K562 (cell line): Measurements from ENCODE around the gene METRN. TPM values are rescaled to one million over a fixed set of nuclear protein-coding genes. Genes with fewer than 3 reads are reported as not detected.

Experiments
- ATAC-seq: fragments of 200-7000 bp; cut with Tn5 transposase; 3 replicates; pipeline ENCODE4 v1.9.1; 2020; ENCODE audit warnings: moderate library complexity
- BruUV-seq: library from RNA; stranded (reverse); fragments of 400-500 nt; replicated peaks from 2 replicates; lab custom pipeline; 2021; lab: Mats Ljungman, UMichigan
- CTCF ChIA-PET: fragments of 300-600 bp; formaldehyde crosslinking; extraction: SDS; loops from one replicate; lab custom pipeline; 2021; ENCODE audit warnings: low intra/inter-chr PET ratio; lab: Yijun Ruan, JAX
- POLR2A ChIA-PET: fragments of 300-600, 350-650 bp; sonication (Branson Sonifier 250); formaldehyde crosslinking; extraction: SDS; loops from one replicate; lab custom pipeline; 2021; ENCODE audit warnings: antibody characterized with exemption, inconsistent platforms; lab: Yijun Ruan, JAX
- DNase-seq, 4 experiments: peaks; one replicate each; pipeline versions ENCODE4 v3.0.0 to v3.0.0-alpha.2; 2011 to 2018; ENCODE audit warnings: low spot score in 3 of 4, mixed read lengths in 3 of 4; ENCODE audit errors: extremely low read depth in 1 of 4
- FAIRE-seq: peaks from 2 replicates; lab custom pipeline; 2011; peaks lifted over from hg19 to GRCh38; lab: Jason Lieb, UNC
- H2AFZ ChIP-seq: 2 replicates; pipeline ENCODE4 v1.6.0; 2011; ENCODE audit warnings: low read depth, low read length, control low read depth, inconsistent platforms
- H3K27ac ChIP-seq: fragments of 200-600 bp; 3 replicates; pipeline ENCODE4 v1.8.0; 2011; ENCODE audit warnings: low read depth, mild to moderate bottlenecking, control low read depth, inconsistent platforms, low read length, moderate library complexity, mixed read lengths; ENCODE audit errors: extremely low read depth
- H3K27me3 ChIP-seq, 2 experiments: fragments of 300-600 bp in 1 of 2; 2 replicates in 1 of 2; 3 replicates in 1 of 2; pipeline versions ENCODE4 v1.6.0 to v1.8.0; 2011; ENCODE audit warnings: inconsistent platforms in 2 of 2, low read length in 2 of 2, mild to moderate bottlenecking in 1 of 2, mixed read lengths in 1 of 2, moderate library complexity in 1 of 2; ENCODE audit not compliant: control insufficient read depth in 2 of 2, insufficient read depth in 2 of 2
- H3K36me3 ChIP-seq: fragments of 300-600 bp; 3 replicates; pipeline ENCODE4 v1.8.0; 2011; ENCODE audit warnings: mild to moderate bottlenecking, low read length, inconsistent platforms; ENCODE audit not compliant: control insufficient read depth, insufficient read depth
- H3K4me1 ChIP-seq, 2 experiments: fragments of 200-600 bp in 1 of 2; replicated peaks in 1 of 2; 2 replicates in 1 of 2; 3 replicates in 1 of 2; pipeline versions ENCODE4 v1.5.1 to v1.8.0; 2011; ENCODE audit warnings: inconsistent platforms in 2 of 2, low read length in 2 of 2, mild to moderate bottlenecking in 1 of 2, mixed read lengths in 1 of 2, moderate library complexity in 1 of 2; ENCODE audit not compliant: control insufficient read depth in 2 of 2, insufficient read depth in 2 of 2
- H3K4me2 ChIP-seq: 2 replicates; pipeline ENCODE4 v1.6.1; 2011; ENCODE audit warnings: low read length, control low read depth, inconsistent platforms, mixed read lengths; ENCODE audit not compliant: insufficient read depth
- H3K4me3 ChIP-seq: fragments of 200-600 bp; sonication (generic), shearing (Covaris generic); 2 replicates; pipeline ENCODE4 v1.5.1; 2016; ENCODE audit warnings: control low read depth, inconsistent platforms
- H3K79me2 ChIP-seq: fragments of 200-600 bp; 3 replicates; pipeline ENCODE4 v1.8.0; 2011; ENCODE audit warnings: low read length, inconsistent platforms; ENCODE audit not compliant: control insufficient read depth, insufficient read depth
- H3K9ac ChIP-seq, 2 experiments: 2 replicates each; pipeline versions ENCODE4 v1.6.0 to v1.6.1; 2011; ENCODE audit warnings: low read depth in 2 of 2, low read length in 2 of 2, control low read depth in 1 of 2, inconsistent platforms in 1 of 2, mild to moderate bottlenecking in 1 of 2, mixed read lengths in 1 of 2; ENCODE audit not compliant: insufficient read depth in 1 of 2
- H3K9me1 ChIP-seq: one replicate; pipeline ENCODE4 v1.6.0; 2011; ENCODE audit warnings: inconsistent platforms, mild to moderate bottlenecking, low read length, moderate library complexity; ENCODE audit not compliant: control insufficient read depth, insufficient read depth
- H3K9me3 ChIP-seq: replicated peaks from 2 replicates; pipeline ENCODE4 v1.5.1; 2011; ENCODE audit warnings: low read depth, low read length, inconsistent platforms; ENCODE audit not compliant: control insufficient read depth, insufficient read depth
- H4K20me1 ChIP-seq: replicated peaks from 2 replicates; pipeline ENCODE4 v1.6.1; 2011; ENCODE audit warnings: low read length, inconsistent platforms, mixed read lengths; ENCODE audit not compliant: control insufficient read depth, insufficient read depth
- E4F1 ChIP-seq: fragments of 250-450 bp; sonication (Bioruptor Pico); IDR thresholded peaks from 2 replicates; pipeline ENCODE4 v1.5.0; 2021; ENCODE audit warnings: mild to moderate bottlenecking, borderline replicate concordance
- FOXJ2 ChIP-seq: fragments of 200-800 bp; sonication (Bioruptor generic); IDR thresholded peaks from 2 replicates; pipeline ENCODE4 v1.6.1; 2016; ENCODE audit warnings: missing genetic modification characterization, missing compliant biosample characterization
- GTF3C2 ChIP-seq: IDR thresholded peaks from 3 replicates; pipeline ENCODE4 v1.6.1; 2011; ENCODE audit warnings: borderline replicate concordance, mild to moderate bottlenecking, moderate library complexity; ENCODE audit not compliant: insufficient read length; ENCODE audit errors: extremely low read depth
- HDAC3 ChIP-seq: fragments of 450-650 bp; IDR thresholded peaks from 2 replicates; pipeline ENCODE4 v1.6.1; 2018; ENCODE audit warnings: borderline replicate concordance, mild to moderate bottlenecking, moderate library complexity; ENCODE audit not compliant: partially characterized antibody
- KLF16 ChIP-seq: IDR thresholded peaks from 2 replicates; pipeline ENCODE4 v1.6.1; 2016; ENCODE audit warnings: antibody characterized with exemption
- NFYB ChIP-seq: IDR thresholded peaks from 2 replicates; pipeline ENCODE4 v1.6.1; 2011; ENCODE audit warnings: mild to moderate bottlenecking, moderate library complexity; ENCODE audit not compliant: insufficient read length; ENCODE audit errors: extremely low read depth
- NR2C1 ChIP-seq, 2 experiments: fragments of 450-650 bp; IDR thresholded peaks; 2 replicates each; pipeline ENCODE4 v1.6.1; 2017; ENCODE audit warnings: mild to moderate bottlenecking in 2 of 2, antibody characterized with exemption in 1 of 2, inconsistent platforms in 1 of 2, missing compliant biosample characterization in 1 of 2, missing genetic modification characterization in 1 of 2
- NR2C2 ChIP-seq, 2 experiments: fragments of 200-800 bp in 1 of 2; sonication (Bioruptor generic) in 1 of 2; sonication (generic) in 1 of 2; formaldehyde crosslinking in 1 of 2; IDR thresholded peaks; 2 replicates each; pipeline versions ENCODE4 v1.6.1 to v1.8.0; 2016 to 2022; ENCODE audit warnings: mild to moderate bottlenecking in 1 of 2, missing compliant biosample characterization in 1 of 2, missing genetic modification characterization in 1 of 2, missing genetic modification reagents in 1 of 2
- SAFB2 ChIP-seq: fragments of 200-400 bp; formaldehyde crosslinking; IDR thresholded peaks from 2 replicates; pipeline ENCODE4 v1.6.1; 2018; ENCODE audit warnings: borderline replicate concordance, low read length, low read depth, moderate library complexity; ENCODE audit not compliant: severe bottlenecking
- TBP ChIP-seq: optimal IDR thresholded peaks from 2 replicates; pipeline ENCODE3; 2011; ENCODE audit warnings: low read depth, low read length, improper control_type of control experiment
- TFAP4 ChIP-seq: sonication (generic); formaldehyde crosslinking; IDR thresholded peaks from 2 replicates; pipeline ENCODE4 v1.8.0; 2022; ENCODE audit warnings: missing genetic modification reagents, mild to moderate bottlenecking, moderate library complexity, borderline replicate concordance
- ZBED1 ChIP-seq: IDR thresholded peaks from 2 replicates; pipeline ENCODE4 v1.6.1; 2014
- ZNF668 ChIP-seq: fragments of 250-450 bp; sonication (Bioruptor Pico); IDR thresholded peaks from 2 replicates; pipeline ENCODE4 v1.8.0; 2022; ENCODE audit warnings: mild to moderate bottlenecking, inconsistent platforms
- WGBS: fragments of 100-300 bp; shearing (Covaris generic); methylation state at CpG from one replicate; pipeline ENCODE4 v1.1.6; 2016; ENCODE audit warnings: low coverage, mixed read lengths; ENCODE audit not compliant: insufficient coverage; ENCODE audit errors: missing lambda C conversion rate; 5-methylcytosine and 5-hydroxymethylcytosine counted together
- in situ Hi-C: fragments of 300-500 bp; cut with MboI; formaldehyde crosslinking; loops from 4 replicates; pipeline ENCODE4 v1.15.0; 2018; ENCODE audit warnings: inconsistent platforms, mixed read lengths
- intact Hi-C: fragments of 100-400 bp; cut with micrococcal nuclease; formaldehyde crosslinking; loops from 2 replicates; pipeline ENCODE4 v1.14.2; 2022
- polyA plus RNA-seq, 8 experiments: library from polyadenylated mRNA; depleted of rRNA in 4 of 8; stranded (reverse) in 5 of 8; unstranded in 3 of 8; fragments of >200 nt; fragmentation: Nextera tagmentation in 2 of 8; fragmentation: Illumina TruSeq in 1 of 8; extraction: Ambion mirVana in 2 of 8; extraction: Trizol in 1 of 8; gene quantifications; 2 replicates each; pipeline versions ENCODE4 v1.2.1 to v1.2.3, GENCODE V29; 2011 to 2014; ENCODE audit warnings: inconsistent platforms in 1 of 8, missing spikeins in 1 of 8
- total RNA-seq, 7 experiments: library from RNA; depleted of rRNA in 6 of 7; stranded (reverse); fragments of >200 nt in 6 of 7; fragmentation: Illumina TruSeq in 2 of 7; extraction: Trizol in 2 of 7; gene quantifications; 2 replicates each; pipeline versions ENCODE4 v1.2.1 to v1.2.3, GENCODE V29; 2011 to 2021; ENCODE audit warnings: low replicate concordance in 1 of 7

The METRN gene
- total and polyA plus RNA-seq, 9 of the 15 experiments (the other 6 are each of a cell fraction or from before 2014, with no cell fraction given), result 0.20 to 89.8 (median 15.4) TPM

GRCh38 chr16:766008-766819 lies 51.3 kb downstream of the METRN start:
- Histone ChIP-seq H3K27me3 (peaks cover 0 to 6% of the 10 kb centered on the region in 2 experiments; a peak in 1 of 5 replicates), H3K9ac (peak overlapping the region in 1 of 2 experiments; percentile 61; a peak in 1 of 4 replicates), H3K27ac (no peak overlapping the region), H3K36me3 (no peaks in the 10 kb centered on the region), H2AFZ (no peak overlapping the region), H3K9me3 (no peaks in the 10 kb centered on the region), H3K4me3 (no peak overlapping the region), H3K79me2 (no peaks in the 10 kb centered on the region), H3K9me1 (no peaks in the 10 kb centered on the region), H3K4me2 (no peak overlapping the region), H4K20me1 (0 out of 2 replicates have a peak, but pooled peaks cover 3% of the 10 kb centered on the region), H3K4me1 (peaks cover 0 to 80% of the 10 kb centered on the region in 2 experiments; a peak in 2 of 5 replicates)
- DNase-seq, result no peak
- 15% methylated on average over 27 of the region's 29 CpGs for WGBS
- ChIA-PET CTCF (no interaction called here), POLR2A (interaction anchor here (1.0 to 1.5 kb wide), 2 partner anchors 24 to 25 kb away, joined by 3 to 4 read pairs; partner anchors contain the start of gene CIAO3)
- FAIRE-seq, result no peak
- in situ Hi-C loops, result no loop called here
- no peak for ATAC-seq
- BruUV-seq, result no TSS peak
- TF ChIP-seq NFYB, result no peak
- TF ChIP-seq NR2C2 (CRISPR knock-in tag; IDR thresholded peaks at IDR 0.05), result no peak
- no peak for TF ChIP-seq NR2C2 (tag; IDR thresholded peaks at IDR 0.05)
- no peak for TF ChIP-seq GTF3C2
- TF ChIP-seq TFAP4 (CRISPR knock-in tag), result peak; percentile 13; the same call in 1 of the 2 replicates
- no peak for TF ChIP-seq FOXJ2 (tag)
- TF ChIP-seq SAFB2, result no peak
- no peak for TF ChIP-seq HDAC3
- TF ChIP-seq E4F1 (CRISPR knock-in tag), result no peak
- TF ChIP-seq ZBED1, result no peak
- no peak for TF ChIP-seq ZNF668 (CRISPR knock-in tag)
- TF ChIP-seq TBP, result peak; percentile 20
- no peak for TF ChIP-seq KLF16
- no peak; the same call in 1 of the 2 replicates for TF ChIP-seq NR2C1 (IDR thresholded peaks at IDR 0.05)
- no peak for TF ChIP-seq NR2C1 (tag; IDR thresholded peaks at IDR 0.05)
- intact Hi-C loops, result no loop called here
